DND-41 (cell line): ENCODE results near the gene CRTC3.

Source experiments
- EZH2 ChIP-seq: IDR thresholded peaks from 3 replicates; pipeline ENCODE4 v1.6.1; 2012; ENCODE audit warnings: borderline replicate concordance, low read depth, mild to moderate bottlenecking, moderate library complexity, low read length, inconsistent platforms; ENCODE audit not compliant: severe bottlenecking
- TF ChIP-seq, protein P1 (sequence below): IDR thresholded peaks from 2 replicates; pipeline ENCODE4 v1.5.1; 2012; ENCODE audit warnings: borderline replicate concordance, low read length, moderate library complexity, mild to moderate bottlenecking; ENCODE audit not compliant: poor library complexity, severe bottlenecking; ENCODE audit errors: extremely low read depth

DNA sequence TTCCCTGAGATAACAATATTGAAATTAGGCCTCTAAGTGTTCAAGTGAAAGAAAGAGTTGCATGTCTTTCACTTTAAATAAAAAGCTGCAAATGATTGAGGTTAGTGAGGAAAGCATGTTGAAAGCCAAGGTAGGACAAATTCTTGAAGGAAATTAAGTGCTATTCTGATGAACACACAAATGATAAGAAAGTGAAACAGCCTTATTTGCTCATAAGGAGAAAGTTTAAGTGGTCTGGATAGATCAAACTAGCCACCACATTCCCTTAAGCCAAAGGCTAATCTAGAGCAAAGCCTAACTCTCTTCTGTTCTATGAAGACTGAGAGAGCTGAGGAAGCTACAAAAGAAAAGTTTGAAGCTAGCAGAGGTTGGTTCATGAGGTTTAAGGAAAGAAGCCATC, 36.1 kb downstream of the CRTC3 start:
- TF ChIP-seq, protein P1, sequence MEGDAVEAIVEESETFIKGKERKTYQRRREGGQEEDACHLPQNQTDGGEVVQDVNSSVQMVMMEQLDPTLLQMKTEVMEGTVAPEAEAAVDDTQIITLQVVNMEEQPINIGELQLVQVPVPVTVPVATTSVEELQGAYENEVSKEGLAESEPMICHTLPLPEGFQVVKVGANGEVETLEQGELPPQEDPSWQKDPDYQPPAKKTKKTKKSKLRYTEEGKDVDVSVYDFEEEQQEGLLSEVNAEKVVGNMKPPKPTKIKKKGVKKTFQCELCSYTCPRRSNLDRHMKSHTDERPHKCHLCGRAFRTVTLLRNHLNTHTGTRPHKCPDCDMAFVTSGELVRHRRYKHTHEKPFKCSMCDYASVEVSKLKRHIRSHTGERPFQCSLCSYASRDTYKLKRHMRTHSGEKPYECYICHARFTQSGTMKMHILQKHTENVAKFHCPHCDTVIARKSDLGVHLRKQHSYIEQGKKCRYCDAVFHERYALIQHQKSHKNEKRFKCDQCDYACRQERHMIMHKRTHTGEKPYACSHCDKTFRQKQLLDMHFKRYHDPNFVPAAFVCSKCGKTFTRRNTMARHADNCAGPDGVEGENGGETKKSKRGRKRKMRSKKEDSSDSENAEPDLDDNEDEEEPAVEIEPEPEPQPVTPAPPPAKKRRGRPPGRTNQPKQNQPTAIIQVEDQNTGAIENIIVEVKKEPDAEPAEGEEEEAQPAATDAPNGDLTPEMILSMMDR: no peak
- TF ChIP-seq EZH2: no peak
